Measurements from ENCODE around the gene IMMP2L. TPM values are rescaled to one million over a fixed set of nuclear protein-coding genes. Genes with fewer than 3 reads are reported as not detected.
"Not testable (repeated sequence)": the region's sequence is repeated elsewhere in the genome, so short reads cannot be mapped to it uniquely, and the experiment has no call there.

The IMMP2L gene
- total RNA-seq, 4 donors from 2014 or later = 13.5 to 23.7 (median 18.3) TPM

- H3K27me3 ChIP-seq = no peaks in the 10 kb centered on the region
- DNase-seq (ENCODE audit: low spot score in 2 of 2) = no peak
- no peak overlapping the region for H3K27ac ChIP-seq
- no peak overlapping the region for H3K4me3 ChIP-seq
- TF ChIP-seq CTCF (IDR thresholded peaks at IDR 0.05) (no peak), EP300 (IDR thresholded peaks at IDR 0.05) (no peak), POLR2A (IDR thresholded peaks at IDR 0.05) (no peak)
- H3K4me1 ChIP-seq = no peaks in the 10 kb centered on the region
- peaks cover 0 to 17% (median 0%) of the 10 kb centered on the region in 3 donors for H3K36me3 ChIP-seq
- 93 to 96% methylated on average over 5 of the region's 5 CpGs for WGBS, 2 donors
- peaks cover 0 to 44% (median 4%) of the 10 kb centered on the region in 4 donors for H3K9me3 ChIP-seq
These were observed 892.9 kb downstream of the IMMP2L start for GRCh38 chr7:110669410-110669809.

GRCh38 chr7:110664803-110665202 is 897.5 kb downstream of the IMMP2L start:
- H3K4me1 ChIP-seq = no peaks in the 10 kb centered on the region
- WGBS, 2 donors = 55 to 72% methylated on average over 4 of the region's 4 CpGs
- peaks cover 0 to 15% (median 0%) of the 10 kb centered on the region in 3 donors for H3K36me3 ChIP-seq
- TF ChIP-seq POLR2A (IDR thresholded peaks at IDR 0.05) = no peak
- no peak for TF ChIP-seq CTCF (IDR thresholded peaks at IDR 0.05)
- TF ChIP-seq EP300 (IDR thresholded peaks at IDR 0.05) = no peak
- peaks cover 0 to 61% (median 3%) of the 10 kb centered on the region in 4 donors for H3K9me3 ChIP-seq
- H3K27ac ChIP-seq = no peak overlapping the region
- no peak for DNase-seq (ENCODE audit: low spot score in 2 of 2)
- no peak overlapping the region for H3K4me3 ChIP-seq
- H3K27me3 ChIP-seq = no peaks in the 10 kb centered on the region

GRCh38 chr7:110660637-110661036 is 901.7 kb downstream of the IMMP2L start:
- H3K4me1 ChIP-seq; H3K27me3 ChIP-seq; DNase-seq (ENCODE audit: low spot score in 2 of 2); H3K4me3 ChIP-seq; H3K27ac ChIP-seq: not testable (repeated sequence)
- H3K36me3 ChIP-seq = peaks cover 0 to 15% (median 0%) of the 10 kb centered on the region in 3 donors
- peaks cover 0 to 82% (median 10%) of the 10 kb centered on the region in 4 donors for H3K9me3 ChIP-seq
- WGBS, 2 donors = 89 to 90% methylated on average over 7 of the region's 7 CpGs

GRCh38 chr7:110650328-110650727 is 912.0 kb downstream of the IMMP2L start:
- no peak for DNase-seq (ENCODE audit: low spot score in 2 of 2)
- H3K4me3 ChIP-seq = no peak overlapping the region
- 67 to 74% methylated on average over 3 of the region's 3 CpGs for WGBS, 2 donors
- no peaks in the 10 kb centered on the region for H3K27me3 ChIP-seq
- H3K36me3 ChIP-seq = no peaks in the 10 kb centered on the region
- H3K4me1 ChIP-seq = no peaks in the 10 kb centered on the region
- TF ChIP-seq EP300 (IDR thresholded peaks at IDR 0.05) (no peak), CTCF (IDR thresholded peaks at IDR 0.05) (no peak), POLR2A (IDR thresholded peaks at IDR 0.05) (no peak)
- H3K27ac ChIP-seq = no peak overlapping the region
- H3K9me3 ChIP-seq = peaks cover 0 to 17% (median 0%) of the 10 kb centered on the region in 4 donors

GRCh38 chr7:110647266-110647665 is 915.0 kb downstream of the IMMP2L start:
- Histone ChIP-seq H3K9me3 (no peaks in the 10 kb centered on the region), H3K4me3 (no peak overlapping the region), H3K36me3 (no peaks in the 10 kb centered on the region), H3K27me3 (no peaks in the 10 kb centered on the region), H3K27ac (no peak overlapping the region), H3K4me1 (no peaks in the 10 kb centered on the region)
- TF ChIP-seq POLR2A (IDR thresholded peaks at IDR 0.05) = no peak
- no peak for TF ChIP-seq EP300 (IDR thresholded peaks at IDR 0.05)
- TF ChIP-seq CTCF (IDR thresholded peaks at IDR 0.05) = no peak
- no peak for DNase-seq (ENCODE audit: low spot score in 2 of 2)
- 93 to 94% methylated on average over 4 of the region's 4 CpGs for WGBS, 2 donors

GRCh38 chr7:110646804-110647203 is 915.5 kb downstream of the IMMP2L start:
- 72 to 85% methylated on average over 2 of the region's 2 CpGs for WGBS, 2 donors
- no peak for TF ChIP-seq EP300 (IDR thresholded peaks at IDR 0.05)
- no peak for TF ChIP-seq POLR2A (IDR thresholded peaks at IDR 0.05)
- Histone ChIP-seq H3K27ac (no peak overlapping the region), H3K4me1 (no peaks in the 10 kb centered on the region), H3K36me3 (no peaks in the 10 kb centered on the region), H3K27me3 (no peaks in the 10 kb centered on the region), H3K9me3 (no peaks in the 10 kb centered on the region), H3K4me3 (no peak overlapping the region)
- no peak for DNase-seq (ENCODE audit: low spot score in 2 of 2)
